ENCODE data around the gene MACROH2A2.
"Not testable (repeated sequence)": the region's sequence is repeated elsewhere in the genome, so short reads cannot be mapped to it uniquely, and the experiment has no call there.

The MACROH2A2 gene

GRCh38 chr10:70158113-70158512 is 105.5 kb downstream of the MACROH2A2 start:
- no peak for DNase-seq (ENCODE audit: low read depth in 2 of 2)

- not testable (repeated sequence) for DNase-seq (ENCODE audit: low read depth in 2 of 2)
These were observed 106.7 kb downstream of the MACROH2A2 start for GRCh38 chr10:70159366-70159765.

GRCh38 chr10:70160798-70161197 is 108.2 kb downstream of the MACROH2A2 start:
- no peak for DNase-seq (ENCODE audit: low read depth in 2 of 2)

All from stimulated activated CD8-positive, alpha-beta memory T cell treated with anti-CD3 and anti-CD28 coated beads, Interleukin-2, amount 100 ng/mL, for 48 hours (primary cell).